ENCODE results near the gene MLKL. TPM values are rescaled to one million over a fixed set of nuclear protein-coding genes. Genes with fewer than 3 reads are reported as not detected.
"Not testable (repeated sequence)": the region's sequence is repeated elsewhere in the genome, so short reads cannot be mapped to it uniquely, and the experiment has no call there.

MLKL gene
- total and polyA plus RNA-seq, 2 donors = 5.2 to 10.7 TPM

GRCh38 chr16:74710401-74710800 lies 9.7 kb upstream of the MLKL start:
- 94% methylated on average over 8 of the region's 8 CpGs for WGBS
- H3K4me3 ChIP-seq (ENCODE audit: low read depth, low read length) = no peak overlapping the region
- H3K36me3 ChIP-seq (ENCODE audit: insufficient read depth) = no peaks in the 10 kb centered on the region
- no peaks in the 10 kb centered on the region for H3K4me1 ChIP-seq (ENCODE audit: insufficient read depth)
- H3K27ac ChIP-seq (ENCODE audit: low read depth) = no peak overlapping the region
- DNase-seq (ENCODE audit: extremely low spot score) = no peak

- H3K36me3 ChIP-seq (ENCODE audit: insufficient read depth) = no peaks in the 10 kb centered on the region
- WGBS = under 1% methylated on average over 6 of the region's 6 CpGs
- H3K4me1 ChIP-seq (ENCODE audit: insufficient read depth) = no peaks in the 10 kb centered on the region
- H3K27ac ChIP-seq (ENCODE audit: low read depth) = no peak overlapping the region
- DNase-seq (ENCODE audit: extremely low spot score) = peak; percentile 37
- no peak overlapping the region for H3K4me3 ChIP-seq (ENCODE audit: low read depth, low read length)
Observed at GRCh38 chr16:74709441-74709877, 8.8 kb upstream of the MLKL start.

- DNase-seq (ENCODE audit: extremely low spot score) = no peak
- no peaks in the 10 kb centered on the region for H3K4me1 ChIP-seq (ENCODE audit: insufficient read depth)
- 3% methylated on average over 16 of the region's 16 CpGs for WGBS
- no peaks in the 10 kb centered on the region for H3K36me3 ChIP-seq (ENCODE audit: insufficient read depth)
- peak overlapping the region; percentile 55 for H3K27ac ChIP-seq (ENCODE audit: low read depth)
- peak overlapping the region; percentile 63 for H3K4me3 ChIP-seq (ENCODE audit: low read depth, low read length)
Observed at GRCh38 chr16:74700116-74700437, 585 bp downstream of the MLKL start.

- Histone ChIP-seq H3K4me1 (ENCODE audit: insufficient read depth) (no peaks in the 10 kb centered on the region), H3K27ac (ENCODE audit: low read depth) (no peak overlapping the region), H3K36me3 (ENCODE audit: insufficient read depth) (no peaks in the 10 kb centered on the region), H3K4me3 (ENCODE audit: low read depth, low read length) (peak overlapping the region; percentile 63)
- 83% methylated on average over 4 of the region's 4 CpGs for WGBS
- DNase-seq (ENCODE audit: extremely low spot score) = no peak
Observed at GRCh38 chr16:74699666-74700065, 996 bp downstream of the MLKL start.

GRCh38 chr16:74698222-74698621 lies 2.4 kb downstream of the MLKL start:
- 74% methylated on average over 4 of the region's 4 CpGs for whole genome bisulfite sequencing
- H3K4me3 ChIP-seq (ENCODE audit: low read depth, low read length) = no peak overlapping the region

GRCh38 chr16:74695450-74696422 lies 4.9 kb downstream of the MLKL start:
- peaks cover 2% of the 10 kb centered on the region for H3K36me3 ChIP-seq (ENCODE audit: insufficient read depth)
- no peak overlapping the region for H3K27ac ChIP-seq (ENCODE audit: low read depth)
- peak; percentile 46 for DNase-seq (ENCODE audit: extremely low spot score)
- H3K4me1 ChIP-seq (ENCODE audit: insufficient read depth) = no peaks in the 10 kb centered on the region
- H3K4me3 ChIP-seq (ENCODE audit: low read depth, low read length) = peak overlapping the region; percentile 26
- 51% methylated on average over 19 of the region's 19 CpGs for WGBS

More at GRCh38 chr16:74698222-74698621, 2.4 kb downstream of the MLKL start:
- Histone ChIP-seq H3K36me3 (ENCODE audit: insufficient read depth) (no peaks in the 10 kb centered on the region), H3K27ac (ENCODE audit: low read depth) (no peak overlapping the region), H3K4me1 (ENCODE audit: insufficient read depth) (no peaks in the 10 kb centered on the region)
- DNase-seq (ENCODE audit: extremely low spot score) = no peak

GRCh38 chr16:74691093-74691855 lies 9.4 kb downstream of the MLKL start:
- DNase-seq (ENCODE audit: extremely low spot score) = no peak
- Histone ChIP-seq H3K4me1 (ENCODE audit: insufficient read depth) (no peaks in the 10 kb centered on the region), H3K36me3 (ENCODE audit: insufficient read depth) (peaks cover 4% of the 10 kb centered on the region), H3K27ac (ENCODE audit: low read depth) (no peak overlapping the region), H3K4me3 (ENCODE audit: low read depth, low read length) (no peak overlapping the region)
- WGBS = 77% methylated on average over 10 of the region's 10 CpGs

- no peak for DNase-seq (ENCODE audit: extremely low spot score)
- no peaks in the 10 kb centered on the region for H3K4me1 ChIP-seq (ENCODE audit: insufficient read depth)
- 81% methylated on average over 11 of the region's 11 CpGs for WGBS
- no peak overlapping the region for H3K27ac ChIP-seq (ENCODE audit: low read depth)
- H3K4me3 ChIP-seq (ENCODE audit: low read depth, low read length) = no peak overlapping the region
- no peaks in the 10 kb centered on the region for H3K36me3 ChIP-seq (ENCODE audit: insufficient read depth)
Observed at GRCh38 chr16:74682556-74682955, 18.1 kb downstream of the MLKL start.

GRCh38 chr16:74680681-74681080 lies 20.0 kb downstream of the MLKL start:
- no peak overlapping the region for H3K27ac ChIP-seq (ENCODE audit: low read depth)
- H3K4me1 ChIP-seq (ENCODE audit: insufficient read depth) = no peaks in the 10 kb centered on the region
- no peaks in the 10 kb centered on the region for H3K36me3 ChIP-seq (ENCODE audit: insufficient read depth)
- 78% methylated on average over 6 of the region's 6 CpGs for WGBS
- no peak overlapping the region for H3K4me3 ChIP-seq (ENCODE audit: low read depth, low read length)
- no peak for DNase-seq (ENCODE audit: extremely low spot score)

- no peak overlapping the region for H3K27ac ChIP-seq (ENCODE audit: low read depth)
- H3K36me3 ChIP-seq (ENCODE audit: insufficient read depth) = no peaks in the 10 kb centered on the region
- DNase-seq (ENCODE audit: extremely low spot score) = no peak
- WGBS = 26% methylated on average over 2 of the region's 2 CpGs
- no peaks in the 10 kb centered on the region for H3K4me1 ChIP-seq (ENCODE audit: insufficient read depth)
- H3K4me3 ChIP-seq (ENCODE audit: low read depth, low read length) = no peak overlapping the region
Observed at GRCh38 chr16:74679983-74680382, 20.7 kb downstream of the MLKL start.

- H3K36me3 ChIP-seq (ENCODE audit: insufficient read depth) = no peaks in the 10 kb centered on the region
- H3K27ac ChIP-seq (ENCODE audit: low read depth) = no peak overlapping the region
- H3K4me1 ChIP-seq (ENCODE audit: insufficient read depth) = no peaks in the 10 kb centered on the region
- 92% methylated on average over 4 of the region's 4 CpGs for WGBS
- no peak overlapping the region for H3K4me3 ChIP-seq (ENCODE audit: low read depth, low read length)
- DNase-seq (ENCODE audit: extremely low spot score) = no peak
Observed at GRCh38 chr16:74677868-74678267, 22.8 kb downstream of the MLKL start.

- no peaks in the 10 kb centered on the region for H3K36me3 ChIP-seq (ENCODE audit: insufficient read depth)
- 81% methylated on average over 3 of the region's 3 CpGs for WGBS
- no peak overlapping the region for H3K4me3 ChIP-seq (ENCODE audit: low read depth, low read length)
- DNase-seq (ENCODE audit: extremely low spot score) = no peak
- no peaks in the 10 kb centered on the region for H3K4me1 ChIP-seq (ENCODE audit: insufficient read depth)
- H3K27ac ChIP-seq (ENCODE audit: low read depth) = no peak overlapping the region
Observed at GRCh38 chr16:74673876-74674275, 26.8 kb downstream of the MLKL start.

- not testable (repeated sequence) for DNase-seq (ENCODE audit: extremely low spot score)
Observed at GRCh38 chr16:74668877-74669276, 31.8 kb downstream of the MLKL start.

GRCh38 chr16:74667255-74667700 lies 33.4 kb downstream of the MLKL start:
- H3K36me3 ChIP-seq (ENCODE audit: insufficient read depth) = no peaks in the 10 kb centered on the region
- WGBS = under 1% methylated on average over 23 of the region's 23 CpGs
- peak overlapping the region; percentile 61 for H3K4me3 ChIP-seq (ENCODE audit: low read depth, low read length)
- H3K27ac ChIP-seq (ENCODE audit: low read depth) = no peak overlapping the region
- peak; percentile 1 for DNase-seq (ENCODE audit: extremely low spot score)
- peaks cover 1% of the 10 kb centered on the region for H3K4me1 ChIP-seq (ENCODE audit: insufficient read depth)

More at GRCh38 chr16:74668877-74669276, 31.8 kb downstream of the MLKL start:
- H3K4me1 ChIP-seq (ENCODE audit: insufficient read depth); H3K4me3 ChIP-seq (ENCODE audit: low read depth, low read length); H3K27ac ChIP-seq (ENCODE audit: low read depth); H3K36me3 ChIP-seq (ENCODE audit: insufficient read depth): not testable (repeated sequence)
- 97% methylated on average over 10 of the region's 10 CpGs for WGBS
